GM21737 (cell line): ENCODE results near the gene EXOC6B.

ENCODE experiments used
- ATAC-seq: cut with Tn5 transposase; IDR thresholded peaks from one replicate; pipeline ENCODE4 v1.9.1; 2021; ENCODE audit warnings: mild to moderate bottlenecking, moderate library complexity; ENCODE audit not compliant: unreplicated experiment

EXOC6B gene

DNA sequence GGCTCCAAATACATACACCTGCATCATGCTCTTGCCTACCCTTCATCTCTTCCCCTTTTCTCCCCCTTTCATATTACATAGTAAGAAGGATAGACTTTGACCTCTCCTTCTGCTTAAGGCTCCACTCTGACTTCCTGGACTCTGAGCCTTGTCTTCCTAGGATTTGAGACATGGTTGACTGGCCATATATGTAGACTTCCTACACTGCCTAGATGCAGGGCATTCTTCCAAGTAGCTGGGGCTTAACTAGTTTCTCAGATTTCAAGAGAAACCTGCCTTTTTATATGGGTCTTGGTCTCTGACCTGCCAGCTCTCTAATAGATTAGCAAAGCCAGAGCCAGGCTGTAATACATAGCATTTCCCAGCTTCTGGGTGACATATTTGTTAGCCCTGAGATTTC, 642.8 kb downstream of the EXOC6B start:
- no peak for ATAC-seq

DNA sequence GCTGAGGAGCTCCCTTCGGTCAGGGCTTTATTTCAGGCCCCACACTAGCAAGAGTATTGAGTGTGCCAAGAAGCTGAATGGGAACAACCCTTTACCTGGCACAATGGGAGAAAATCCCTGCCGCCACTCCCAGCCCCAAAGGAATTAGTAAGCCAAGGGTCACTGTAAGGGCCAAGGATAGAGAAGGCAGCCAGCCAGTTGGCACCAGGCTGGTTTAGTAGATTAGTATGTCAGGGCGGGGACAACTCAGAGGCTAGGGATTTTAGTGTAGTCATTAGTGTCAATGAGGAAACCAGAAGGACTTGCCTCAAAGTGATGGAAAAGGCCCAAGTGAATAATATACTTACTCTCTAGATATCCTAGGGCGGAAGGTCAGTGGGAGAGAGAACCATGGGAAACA, 643.3 kb downstream of the EXOC6B start:
- no peak for ATAC-seq

DNA sequence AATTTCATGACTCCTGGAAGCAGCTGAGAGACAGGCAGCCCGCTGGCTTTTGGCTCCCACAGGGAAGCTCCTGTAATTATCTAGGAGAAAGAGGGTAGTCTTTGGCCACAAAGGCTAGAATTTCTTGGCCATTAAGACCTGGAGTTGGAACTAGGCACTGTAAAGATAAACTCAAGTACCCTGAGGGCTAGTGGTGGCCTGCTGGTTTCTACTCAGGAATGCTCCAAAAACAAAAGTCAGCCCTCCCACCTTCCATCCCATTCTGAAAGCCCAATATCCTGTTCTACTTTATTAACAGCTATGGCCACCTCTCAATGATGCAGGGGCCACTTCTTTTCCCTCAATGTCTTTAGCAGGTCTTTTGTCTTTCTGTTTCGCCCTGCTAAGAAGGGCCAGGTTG, 644.2 kb downstream of the EXOC6B start:
- ATAC-seq: no peak

DNA sequence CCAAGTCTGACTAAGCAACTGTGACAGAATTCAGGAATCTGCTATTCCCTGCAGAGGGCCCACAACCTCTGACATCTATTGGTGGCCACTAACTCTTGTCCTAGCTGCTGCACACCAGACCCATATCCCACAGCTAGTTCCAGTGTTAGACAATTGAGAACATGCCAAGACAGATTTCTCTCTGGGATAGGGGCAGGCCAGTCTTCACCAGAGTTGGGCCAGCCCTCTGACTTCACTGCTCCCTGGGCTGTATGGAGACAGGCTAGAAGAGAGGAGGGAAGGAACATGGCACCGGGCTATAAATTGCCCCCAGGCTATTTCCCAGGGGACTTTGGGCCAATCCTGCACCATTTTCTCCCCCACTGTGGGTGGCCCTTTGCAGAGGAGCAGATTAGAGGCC, 645.5 kb downstream of the EXOC6B start:
- no peak for ATAC-seq

- ATAC-seq: no peak
Measured at GRCh38 chr2:72178551-72178950, 647.3 kb downstream of the EXOC6B start.

GRCh38 chr2:72176281-72176680, 649.6 kb downstream of the EXOC6B start:
- ATAC-seq: no peak

DNA sequence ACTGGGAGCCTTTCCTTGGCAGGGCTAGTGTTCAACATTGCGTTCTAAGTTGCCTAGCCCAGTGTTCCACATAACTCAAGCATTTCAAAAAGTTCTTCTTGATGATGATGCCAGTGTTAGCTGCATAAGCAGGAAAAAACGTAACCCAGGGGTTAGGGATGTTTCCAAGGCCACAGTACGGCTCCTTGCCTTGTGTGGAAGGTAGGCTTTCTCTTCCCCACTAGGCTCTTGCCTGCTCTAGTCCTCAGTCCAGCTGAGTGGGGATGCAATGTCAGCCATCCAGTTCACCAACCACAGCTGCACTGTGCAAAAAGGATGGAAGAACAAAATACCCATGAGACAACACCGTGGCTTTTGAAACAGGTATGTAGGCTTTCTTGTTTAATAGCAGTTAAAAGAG, 650.2 kb downstream of the EXOC6B start:
- no peak for ATAC-seq

DNA sequence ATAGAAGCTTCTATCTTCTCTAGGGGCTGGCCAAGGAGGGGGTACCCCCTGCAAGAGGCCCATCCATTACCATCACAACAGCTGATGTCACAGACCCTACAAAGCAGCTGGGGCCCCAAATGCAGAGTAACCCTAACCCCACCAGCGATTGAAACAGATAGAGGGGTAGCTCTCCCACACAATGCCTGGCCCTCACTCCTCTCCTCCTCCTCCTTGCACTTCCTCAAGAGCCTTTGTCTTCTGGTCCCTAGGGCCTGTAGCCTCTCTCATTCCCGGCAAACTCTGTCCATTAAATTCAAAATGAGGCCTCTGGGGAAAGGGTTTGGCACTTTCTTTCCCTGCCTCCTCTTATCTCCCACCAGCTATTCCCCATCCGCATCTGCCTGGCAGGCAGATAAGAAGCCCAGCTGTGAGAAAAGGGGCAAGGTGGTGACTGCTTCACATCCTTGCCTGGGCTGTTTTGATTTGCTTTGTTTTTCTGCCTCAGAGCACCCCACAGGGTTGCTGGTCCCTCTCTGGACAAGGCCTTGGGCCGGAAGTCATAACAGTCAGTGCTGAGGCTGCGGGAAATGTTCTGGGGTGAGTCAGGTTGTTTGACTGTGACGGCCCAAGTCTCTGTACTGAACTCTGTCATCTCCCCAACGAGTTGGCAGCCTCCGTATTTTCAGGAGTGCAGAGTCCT, 652.1 kb downstream of the EXOC6B start:
- no peak for ATAC-seq

GRCh38 chr2:72172478-72172877, 653.4 kb downstream of the EXOC6B start:
- no peak for ATAC-seq

DNA sequence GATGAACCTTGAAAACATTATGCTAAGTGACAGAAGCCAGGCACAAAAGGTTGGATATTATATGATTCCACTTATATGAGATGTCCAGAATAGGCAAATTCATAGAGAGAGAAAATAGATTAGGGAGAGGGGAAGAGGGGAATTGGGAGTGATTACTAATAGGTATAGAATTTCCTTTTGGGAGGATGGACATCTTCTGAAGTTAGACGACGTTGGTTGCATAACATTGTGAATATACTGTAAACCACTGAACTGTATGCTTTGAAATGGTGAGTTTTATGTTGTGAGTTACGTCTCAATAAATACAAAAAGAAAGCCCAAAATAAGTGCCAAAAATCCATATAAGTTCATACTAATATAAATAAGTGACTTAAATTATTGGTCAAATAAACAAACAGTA, 659.6 kb downstream of the EXOC6B start:
- no peak for ATAC-seq

GRCh38 chr2:72165792-72166191, 660.0 kb downstream of the EXOC6B start:
- ATAC-seq: no peak

DNA sequence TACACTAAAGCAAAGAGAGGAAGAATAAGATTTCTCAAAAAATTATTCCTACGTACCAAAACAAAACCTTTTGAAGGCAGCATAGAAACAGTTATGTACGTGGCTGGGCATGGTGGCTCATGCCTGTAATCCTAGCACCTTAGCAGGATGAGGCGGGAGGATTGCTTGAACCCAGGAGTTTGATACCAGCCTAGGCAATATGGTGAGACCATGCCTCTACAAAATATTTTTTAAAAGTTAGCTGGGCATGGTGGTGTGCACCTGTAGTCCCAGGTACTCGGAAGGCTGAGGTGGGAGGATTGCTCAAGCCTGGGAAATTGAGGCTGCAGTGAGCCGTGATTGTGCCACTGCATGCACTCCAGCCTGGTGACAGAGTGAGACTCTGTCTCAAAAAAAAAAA, 663.3 kb downstream of the EXOC6B start:
- ATAC-seq: no peak

GRCh38 chr2:72159211-72159993, 666.4 kb downstream of the EXOC6B start:
- no peak for ATAC-seq

- ATAC-seq: no peak
Measured at GRCh38 chr2:72157871-72158771, 667.7 kb downstream of the EXOC6B start.

GRCh38 chr2:72156872-72157271, 669.0 kb downstream of the EXOC6B start:
- no peak for ATAC-seq

GRCh38 chr2:72155737-72156136, 670.1 kb downstream of the EXOC6B start:
- ATAC-seq: no peak

GRCh38 chr2:72155151-72155550, 670.7 kb downstream of the EXOC6B start:
- no peak for ATAC-seq

- no peak for ATAC-seq
Measured at GRCh38 chr2:72154386-72154975, 671.4 kb downstream of the EXOC6B start.

DNA sequence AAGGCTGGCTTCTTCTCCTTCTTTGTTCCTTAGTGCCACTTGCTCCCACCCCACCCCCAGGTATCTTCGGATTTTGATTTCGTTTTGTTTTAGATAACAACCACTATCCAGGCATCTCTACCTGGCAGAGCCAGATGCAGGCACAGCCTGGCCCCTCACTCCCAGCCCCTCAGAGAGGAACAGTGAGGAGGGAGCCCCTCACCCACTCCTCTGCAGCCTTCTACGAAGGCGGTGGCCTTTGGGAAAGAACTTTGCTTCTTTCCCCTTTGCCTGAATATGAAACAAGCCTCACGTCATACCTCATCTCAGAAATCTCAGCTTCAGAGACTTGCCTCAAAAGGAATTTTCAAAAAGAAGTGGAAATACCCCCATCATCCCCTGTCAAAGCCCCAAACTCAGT, 671.9 kb downstream of the EXOC6B start:
- no peak for ATAC-seq

- ATAC-seq: no peak
Measured at GRCh38 chr2:72153026-72153791, 672.6 kb downstream of the EXOC6B start.
